ENCODE data around the gene HSD17B1. TPM values are rescaled to one million over a fixed set of nuclear protein-coding genes. Genes with fewer than 3 reads are reported as not detected.

Gene HSD17B1
- total and polyA plus RNA-seq, 2 of the 13 experiments (the other 11 are each of a cell fraction or from before 2014, with no cell fraction given), result 0.54 to 0.93 TPM

DNA sequence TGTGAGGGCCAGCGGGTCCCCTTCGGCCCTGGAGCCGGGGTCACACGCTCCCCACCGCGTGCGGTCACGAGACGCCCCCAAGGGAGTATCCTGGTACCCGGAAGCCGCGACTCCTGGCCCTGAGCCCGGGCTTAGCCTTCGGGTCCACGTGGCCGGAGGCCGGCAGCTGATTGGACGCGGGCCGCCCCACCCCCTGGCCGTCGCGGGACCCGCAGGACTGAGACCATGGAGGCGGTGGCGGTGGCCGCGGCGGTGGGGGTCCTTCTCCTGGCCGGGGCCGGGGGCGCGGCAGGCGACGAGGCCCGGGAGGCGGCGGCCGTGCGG, 16.7 kb upstream of the HSD17B1 start, which contains the start of gene NAGLU (continued):
- TF ChIP-seq, protein P1, sequence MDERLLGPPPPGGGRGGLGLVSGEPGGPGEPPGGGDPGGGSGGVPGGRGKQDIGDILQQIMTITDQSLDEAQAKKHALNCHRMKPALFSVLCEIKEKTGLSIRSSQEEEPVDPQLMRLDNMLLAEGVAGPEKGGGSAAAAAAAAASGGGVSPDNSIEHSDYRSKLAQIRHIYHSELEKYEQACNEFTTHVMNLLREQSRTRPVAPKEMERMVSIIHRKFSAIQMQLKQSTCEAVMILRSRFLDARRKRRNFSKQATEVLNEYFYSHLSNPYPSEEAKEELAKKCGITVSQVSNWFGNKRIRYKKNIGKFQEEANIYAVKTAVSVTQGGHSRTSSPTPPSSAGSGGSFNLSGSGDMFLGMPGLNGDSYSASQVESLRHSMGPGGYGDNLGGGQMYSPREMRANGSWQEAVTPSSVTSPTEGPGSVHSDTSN (CRISPR knock-in tag; IDR thresholded peaks at IDR 0.05), result no peak
- TF ChIP-seq, protein P2, sequence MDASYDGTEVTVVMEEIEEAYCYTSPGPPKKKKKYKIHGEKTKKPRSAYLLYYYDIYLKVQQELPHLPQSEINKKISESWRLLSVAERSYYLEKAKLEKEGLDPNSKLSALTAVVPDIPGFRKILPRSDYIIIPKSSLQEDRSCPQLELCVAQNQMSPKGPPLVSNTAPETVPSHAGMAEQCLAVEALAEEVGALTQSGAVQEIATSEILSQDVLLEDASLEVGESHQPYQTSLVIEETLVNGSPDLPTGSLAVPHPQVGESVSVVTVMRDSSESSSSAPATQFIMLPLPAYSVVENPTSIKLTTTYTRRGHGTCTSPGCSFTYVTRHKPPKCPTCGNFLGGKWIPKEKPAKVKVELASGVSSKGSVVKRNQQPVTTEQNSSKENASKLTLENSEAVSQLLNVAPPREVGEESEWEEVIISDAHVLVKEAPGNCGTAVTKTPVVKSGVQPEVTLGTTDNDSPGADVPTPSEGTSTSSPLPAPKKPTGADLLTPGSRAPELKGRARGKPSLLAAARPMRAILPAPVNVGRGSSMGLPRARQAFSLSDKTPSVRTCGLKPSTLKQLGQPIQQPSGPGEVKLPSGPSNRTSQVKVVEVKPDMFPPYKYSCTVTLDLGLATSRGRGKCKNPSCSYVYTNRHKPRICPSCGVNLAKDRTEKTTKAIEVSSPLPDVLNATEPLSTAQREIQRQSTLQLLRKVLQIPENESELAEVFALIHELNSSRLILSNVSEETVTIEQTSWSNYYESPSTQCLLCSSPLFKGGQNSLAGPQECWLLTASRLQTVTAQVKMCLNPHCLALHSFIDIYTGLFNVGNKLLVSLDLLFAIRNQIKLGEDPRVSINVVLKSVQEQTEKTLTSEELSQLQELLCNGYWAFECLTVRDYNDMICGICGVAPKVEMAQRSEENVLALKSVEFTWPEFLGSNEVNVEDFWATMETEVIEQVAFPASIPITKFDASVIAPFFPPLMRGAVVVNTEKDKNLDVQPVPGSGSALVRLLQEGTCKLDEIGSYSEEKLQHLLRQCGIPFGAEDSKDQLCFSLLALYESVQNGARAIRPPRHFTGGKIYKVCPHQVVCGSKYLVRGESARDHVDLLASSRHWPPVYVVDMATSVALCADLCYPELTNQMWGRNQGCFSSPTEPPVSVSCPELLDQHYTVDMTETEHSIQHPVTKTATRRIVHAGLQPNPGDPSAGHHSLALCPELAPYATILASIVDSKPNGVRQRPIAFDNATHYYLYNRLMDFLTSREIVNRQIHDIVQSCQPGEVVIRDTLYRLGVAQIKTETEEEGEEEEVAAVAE (CRISPR knock-in tag; IDR thresholded peaks at IDR 0.05; ENCODE audit: borderline replicate concordance), result peak; percentile 3; the same call in 1 of the 2 replicates
- TF ChIP-seq RFX3 (CRISPR knock-in tag; IDR thresholded peaks at IDR 0.05) (no peak), ZNF207 (IDR thresholded peaks at IDR 0.05; ENCODE audit: borderline replicate concordance) (no peak), ZFP90 (CRISPR knock-in tag; IDR thresholded peaks at IDR 0.05; ENCODE audit: borderline replicate concordance) (peak; percentile 75; the same call in 1 of the 2 replicates), ZNF451 (CRISPR knock-in tag; IDR thresholded peaks at IDR 0.05) (no peak), ZNF792 (CRISPR knock-in tag; IDR thresholded peaks at IDR 0.05) (no peak), PHF8 (CRISPR knock-in tag; IDR thresholded peaks at IDR 0.05) (no peak; the same call in 1 of the 2 replicates), CHD2 (IDR thresholded peaks at IDR 0.05; ENCODE audit: low read depth, low read length) (no peak; the same call in 1 of the 2 replicates), MATR3 (CRISPR knock-in tag; IDR thresholded peaks at IDR 0.05) (no peak), ZNF251 (CRISPR knock-in tag; IDR thresholded peaks at IDR 0.05) (no peak), ZNF44 (CRISPR knock-in tag; IDR thresholded peaks at IDR 0.05) (no peak)
- TF ChIP-seq, protein P3, sequence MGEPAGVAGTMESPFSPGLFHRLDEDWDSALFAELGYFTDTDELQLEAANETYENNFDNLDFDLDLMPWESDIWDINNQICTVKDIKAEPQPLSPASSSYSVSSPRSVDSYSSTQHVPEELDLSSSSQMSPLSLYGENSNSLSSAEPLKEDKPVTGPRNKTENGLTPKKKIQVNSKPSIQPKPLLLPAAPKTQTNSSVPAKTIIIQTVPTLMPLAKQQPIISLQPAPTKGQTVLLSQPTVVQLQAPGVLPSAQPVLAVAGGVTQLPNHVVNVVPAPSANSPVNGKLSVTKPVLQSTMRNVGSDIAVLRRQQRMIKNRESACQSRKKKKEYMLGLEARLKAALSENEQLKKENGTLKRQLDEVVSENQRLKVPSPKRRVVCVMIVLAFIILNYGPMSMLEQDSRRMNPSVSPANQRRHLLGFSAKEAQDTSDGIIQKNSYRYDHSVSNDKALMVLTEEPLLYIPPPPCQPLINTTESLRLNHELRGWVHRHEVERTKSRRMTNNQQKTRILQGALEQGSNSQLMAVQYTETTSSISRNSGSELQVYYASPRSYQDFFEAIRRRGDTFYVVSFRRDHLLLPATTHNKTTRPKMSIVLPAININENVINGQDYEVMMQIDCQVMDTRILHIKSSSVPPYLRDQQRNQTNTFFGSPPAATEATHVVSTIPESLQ (CRISPR knock-in tag; conservative IDR thresholded peaks at IDR 0.05), result no peak
- TF ChIP-seq, protein P4, sequence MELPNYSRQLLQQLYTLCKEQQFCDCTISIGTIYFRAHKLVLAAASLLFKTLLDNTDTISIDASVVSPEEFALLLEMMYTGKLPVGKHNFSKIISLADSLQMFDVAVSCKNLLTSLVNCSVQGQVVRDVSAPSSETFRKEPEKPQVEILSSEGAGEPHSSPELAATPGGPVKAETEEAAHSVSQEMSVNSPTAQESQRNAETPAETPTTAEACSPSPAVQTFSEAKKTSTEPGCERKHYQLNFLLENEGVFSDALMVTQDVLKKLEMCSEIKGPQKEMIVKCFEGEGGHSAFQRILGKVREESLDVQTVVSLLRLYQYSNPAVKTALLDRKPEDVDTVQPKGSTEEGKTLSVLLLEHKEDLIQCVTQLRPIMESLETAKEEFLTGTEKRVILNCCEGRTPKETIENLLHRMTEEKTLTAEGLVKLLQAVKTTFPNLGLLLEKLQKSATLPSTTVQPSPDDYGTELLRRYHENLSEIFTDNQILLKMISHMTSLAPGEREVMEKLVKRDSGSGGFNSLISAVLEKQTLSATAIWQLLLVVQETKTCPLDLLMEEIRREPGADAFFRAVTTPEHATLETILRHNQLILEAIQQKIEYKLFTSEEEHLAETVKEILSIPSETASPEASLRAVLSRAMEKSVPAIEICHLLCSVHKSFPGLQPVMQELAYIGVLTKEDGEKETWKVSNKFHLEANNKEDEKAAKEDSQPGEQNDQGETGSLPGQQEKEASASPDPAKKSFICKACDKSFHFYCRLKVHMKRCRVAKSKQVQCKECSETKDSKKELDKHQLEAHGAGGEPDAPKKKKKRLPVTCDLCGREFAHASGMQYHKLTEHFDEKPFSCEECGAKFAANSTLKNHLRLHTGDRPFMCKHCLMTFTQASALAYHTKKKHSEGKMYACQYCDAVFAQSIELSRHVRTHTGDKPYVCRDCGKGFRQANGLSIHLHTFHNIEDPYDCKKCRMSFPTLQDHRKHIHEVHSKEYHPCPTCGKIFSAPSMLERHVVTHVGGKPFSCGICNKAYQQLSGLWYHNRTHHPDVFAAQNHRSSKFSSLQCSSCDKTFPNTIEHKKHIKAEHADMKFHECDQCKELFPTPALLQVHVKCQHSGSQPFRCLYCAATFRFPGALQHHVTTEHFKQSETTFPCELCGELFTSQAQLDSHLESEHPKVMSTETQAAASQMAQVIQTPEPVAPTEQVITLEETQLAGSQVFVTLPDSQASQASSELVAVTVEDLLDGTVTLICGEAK (IDR thresholded peaks at IDR 0.05), result no peak
- TF ChIP-seq, protein P4 (CRISPR knock-in tag; IDR thresholded peaks at IDR 0.05), result no peak; the same call in 1 of the 2 replicates
